PFSK-1 (cell line): ENCODE data around the gene DCK.

Experiments
- FOXP2 ChIP-seq: optimal IDR thresholded peaks from 2 replicates; pipeline ENCODE3; 2011; ENCODE audit warnings: borderline replicate concordance, control low read depth, inconsistent platforms; ENCODE audit not compliant: insufficient read depth; ENCODE audit errors: extremely low read length, extremely low read depth
- POLR2AphosphoS5 ChIP-seq: IDR thresholded peaks from 2 replicates; pipeline ENCODE4 v1.6.1; 2012; ENCODE audit warnings: low read depth, mild to moderate bottlenecking, control low read depth, low read length, moderate library complexity
- SIN3A ChIP-seq: IDR thresholded peaks from 2 replicates; pipeline ENCODE4 v1.6.1; 2012; ENCODE audit warnings: mild to moderate bottlenecking, low read length, moderate library complexity, borderline replicate concordance; ENCODE audit not compliant: insufficient read depth
- TAF1 ChIP-seq: IDR thresholded peaks from 2 replicates; pipeline ENCODE4 v1.6.1; 2012; ENCODE audit warnings: low read length, control low read depth, borderline replicate concordance; ENCODE audit not compliant: insufficient read depth
- TF ChIP-seq, protein P1 (sequence below), 2 experiments: IDR thresholded peaks; 2 replicates each; pipeline versions ENCODE4 v1.6.1 to v1.8.0; 2011 to 2012; ENCODE audit warnings: low read depth in 2 of 2, low read length in 2 of 2, control low read depth in 1 of 2, inconsistent platforms in 1 of 2, mild to moderate bottlenecking in 1 of 2, moderate library complexity in 1 of 2; ENCODE audit not compliant: insufficient read depth in 1 of 2

DCK gene

DNA sequence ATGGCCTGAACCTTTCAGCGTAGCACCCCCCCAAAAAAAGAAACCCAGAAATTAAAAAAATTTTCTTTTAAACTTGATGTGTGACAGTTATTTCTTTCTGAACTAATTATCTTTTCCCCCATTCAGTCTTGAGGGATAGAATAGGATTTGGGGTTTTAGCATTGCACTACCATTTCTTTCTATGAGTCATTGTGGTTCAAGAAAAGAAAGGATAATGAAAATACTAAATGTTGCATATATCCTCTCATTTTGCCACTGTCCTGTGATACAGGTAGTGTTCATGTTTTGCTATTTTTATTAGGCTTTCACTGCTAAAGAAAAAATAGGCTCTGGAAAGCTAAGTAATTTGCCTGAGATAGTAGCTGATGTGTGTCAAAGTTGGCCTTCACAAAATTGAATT, 39.4 kb upstream of the DCK start:
- TF ChIP-seq, protein P1, sequence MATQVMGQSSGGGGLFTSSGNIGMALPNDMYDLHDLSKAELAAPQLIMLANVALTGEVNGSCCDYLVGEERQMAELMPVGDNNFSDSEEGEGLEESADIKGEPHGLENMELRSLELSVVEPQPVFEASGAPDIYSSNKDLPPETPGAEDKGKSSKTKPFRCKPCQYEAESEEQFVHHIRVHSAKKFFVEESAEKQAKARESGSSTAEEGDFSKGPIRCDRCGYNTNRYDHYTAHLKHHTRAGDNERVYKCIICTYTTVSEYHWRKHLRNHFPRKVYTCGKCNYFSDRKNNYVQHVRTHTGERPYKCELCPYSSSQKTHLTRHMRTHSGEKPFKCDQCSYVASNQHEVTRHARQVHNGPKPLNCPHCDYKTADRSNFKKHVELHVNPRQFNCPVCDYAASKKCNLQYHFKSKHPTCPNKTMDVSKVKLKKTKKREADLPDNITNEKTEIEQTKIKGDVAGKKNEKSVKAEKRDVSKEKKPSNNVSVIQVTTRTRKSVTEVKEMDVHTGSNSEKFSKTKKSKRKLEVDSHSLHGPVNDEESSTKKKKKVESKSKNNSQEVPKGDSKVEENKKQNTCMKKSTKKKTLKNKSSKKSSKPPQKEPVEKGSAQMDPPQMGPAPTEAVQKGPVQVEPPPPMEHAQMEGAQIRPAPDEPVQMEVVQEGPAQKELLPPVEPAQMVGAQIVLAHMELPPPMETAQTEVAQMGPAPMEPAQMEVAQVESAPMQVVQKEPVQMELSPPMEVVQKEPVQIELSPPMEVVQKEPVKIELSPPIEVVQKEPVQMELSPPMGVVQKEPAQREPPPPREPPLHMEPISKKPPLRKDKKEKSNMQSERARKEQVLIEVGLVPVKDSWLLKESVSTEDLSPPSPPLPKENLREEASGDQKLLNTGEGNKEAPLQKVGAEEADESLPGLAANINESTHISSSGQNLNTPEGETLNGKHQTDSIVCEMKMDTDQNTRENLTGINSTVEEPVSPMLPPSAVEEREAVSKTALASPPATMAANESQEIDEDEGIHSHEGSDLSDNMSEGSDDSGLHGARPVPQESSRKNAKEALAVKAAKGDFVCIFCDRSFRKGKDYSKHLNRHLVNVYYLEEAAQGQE (IDR thresholded peaks at IDR 0.05; ENCODE audit: insufficient read depth in 1 of 2, low read depth in 2 of 2, low read length in 2 of 2), result no peak
- TF ChIP-seq FOXP2, result no peak

DNA sequence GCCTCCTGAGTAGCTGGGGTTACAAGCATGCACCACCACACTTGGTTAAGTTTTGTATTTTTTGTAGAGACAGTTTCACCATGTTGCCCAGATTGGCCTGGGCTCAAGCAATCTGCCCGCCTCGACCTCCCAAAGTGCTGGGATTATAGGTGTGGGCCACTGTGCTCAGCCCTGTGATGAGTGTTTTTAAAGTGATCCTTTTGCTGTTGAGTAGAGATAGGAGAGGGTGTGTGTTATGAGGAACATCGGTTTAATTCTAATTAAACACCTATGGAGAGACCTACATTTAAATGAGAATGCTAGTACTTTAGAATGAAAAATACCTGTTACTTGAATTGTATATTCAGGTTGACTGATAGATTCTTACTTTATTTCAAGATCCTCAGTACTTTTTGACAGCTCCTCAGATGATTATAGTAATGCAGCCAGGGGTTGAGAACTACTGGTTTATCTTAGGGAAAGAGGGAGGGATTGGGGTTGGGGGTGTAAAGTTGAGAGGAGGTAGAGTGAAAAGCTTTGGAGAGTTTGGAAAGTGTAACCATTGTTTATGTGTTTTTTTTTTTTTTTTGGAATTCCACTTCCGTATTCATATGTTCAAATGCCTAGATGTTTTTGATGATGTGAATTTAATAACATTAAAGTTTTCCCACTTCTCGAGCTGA, 36.8 kb upstream of the DCK start:
- TF ChIP-seq TAF1 (no peak), SIN3A (no peak), POLR2AphosphoS5 (no peak), FOXP2 (no peak)
- TF ChIP-seq, protein P1 (IDR thresholded peaks at IDR 0.05; ENCODE audit: insufficient read depth in 1 of 2, low read depth in 2 of 2, low read length in 2 of 2), result no peak

DNA sequence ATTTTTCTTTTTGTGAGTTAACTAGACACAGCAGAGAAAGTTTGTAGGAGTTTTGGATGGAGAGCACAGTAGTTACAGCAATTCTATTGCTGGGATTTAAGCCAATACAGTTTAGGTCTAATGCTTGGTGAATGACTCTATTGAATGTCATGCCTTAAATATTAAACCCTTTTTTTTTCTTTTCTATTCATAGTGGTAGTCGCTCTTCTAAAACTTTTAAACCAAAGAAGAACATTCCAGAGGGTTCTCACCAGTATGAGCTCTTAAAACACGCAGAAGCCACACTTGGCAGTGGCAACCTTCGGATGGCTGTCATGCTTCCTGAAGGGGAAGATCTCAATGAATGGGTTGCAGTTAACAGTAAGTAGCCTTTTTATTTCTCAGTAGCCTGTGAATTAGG, 34.8 kb upstream of the DCK start:
- TF ChIP-seq, protein P1 (IDR thresholded peaks at IDR 0.05; ENCODE audit: insufficient read depth in 1 of 2, low read depth in 2 of 2, low read length in 2 of 2), result no peak
- TF ChIP-seq TAF1 (no peak), FOXP2 (no peak), SIN3A (no peak), POLR2AphosphoS5 (no peak)

DNA sequence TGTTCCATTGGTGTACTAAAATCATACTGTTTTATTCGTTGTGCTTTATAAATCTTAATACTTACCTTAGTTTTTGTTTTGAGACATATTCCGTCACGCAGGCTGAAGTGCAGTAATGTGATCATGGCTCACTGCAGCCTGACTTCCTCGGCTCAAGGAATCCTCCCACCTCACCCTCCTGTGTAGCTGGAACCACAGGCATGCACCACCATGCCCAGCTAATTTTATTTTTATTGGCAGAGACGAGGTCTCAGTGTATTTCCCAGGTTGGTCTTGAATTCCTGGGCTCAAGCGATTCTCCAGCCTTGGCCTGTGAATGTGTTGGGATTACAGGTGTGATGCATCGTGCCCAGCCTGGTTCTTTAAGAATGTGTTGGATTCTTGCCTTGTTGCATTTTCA, 24.4 kb upstream of the DCK start:
- TF ChIP-seq FOXP2 (no peak), TAF1 (no peak), POLR2AphosphoS5 (no peak), SIN3A (no peak)
- TF ChIP-seq, protein P1 (IDR thresholded peaks at IDR 0.05; ENCODE audit: insufficient read depth in 1 of 2, low read depth in 2 of 2, low read length in 2 of 2), result no peak

DNA sequence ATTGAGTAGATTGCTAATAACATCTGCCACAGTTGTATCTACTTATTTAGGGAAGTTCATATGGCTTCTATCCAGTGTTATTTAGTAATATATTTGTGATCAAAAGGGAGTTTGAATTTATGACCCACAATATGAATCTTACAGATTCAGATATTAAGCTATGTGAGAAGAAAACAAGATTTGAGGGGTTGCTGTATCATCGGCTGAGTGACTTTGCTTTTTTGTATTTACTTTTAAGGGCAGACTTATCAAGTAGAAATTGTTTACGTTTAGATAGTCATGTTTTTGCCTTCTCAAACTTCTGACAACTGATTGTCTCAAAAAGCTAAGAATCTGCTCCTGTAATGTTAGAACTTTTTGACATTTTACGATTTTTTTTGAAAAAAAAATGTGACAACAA, 17.2 kb upstream of the DCK start:
- TF ChIP-seq SIN3A, result no peak
- TF ChIP-seq FOXP2, result no peak
- TF ChIP-seq TAF1, result no peak
